Skin epidermis (tissue), 12 donors: ENCODE results near the gene USP48.
"Not testable (repeated sequence)": the region's sequence is repeated elsewhere in the genome, so short reads cannot be mapped to it uniquely, and the experiment has no call there.

Source experiments
- H3K27ac ChIP-seq, 21 experiments: fragments of 200-600 bp; sonication (generic) in 11 of 21; one replicate each; pipeline ENCODE4 v1.5.0; 2020; ENCODE audit warnings: mild to moderate bottlenecking in 3 of 21, inconsistent platforms in 2 of 21, moderate library complexity in 2 of 21
- H3K4me3 ChIP-seq, 7 experiments: fragments of 200-600 bp; sonication (generic) in 2 of 7; one replicate each; pipeline ENCODE4 v1.5.0; 2020; ENCODE audit warnings: inconsistent platforms in 2 of 7, mild to moderate bottlenecking in 2 of 7, moderate library complexity in 1 of 7

Gene USP48

DNA sequence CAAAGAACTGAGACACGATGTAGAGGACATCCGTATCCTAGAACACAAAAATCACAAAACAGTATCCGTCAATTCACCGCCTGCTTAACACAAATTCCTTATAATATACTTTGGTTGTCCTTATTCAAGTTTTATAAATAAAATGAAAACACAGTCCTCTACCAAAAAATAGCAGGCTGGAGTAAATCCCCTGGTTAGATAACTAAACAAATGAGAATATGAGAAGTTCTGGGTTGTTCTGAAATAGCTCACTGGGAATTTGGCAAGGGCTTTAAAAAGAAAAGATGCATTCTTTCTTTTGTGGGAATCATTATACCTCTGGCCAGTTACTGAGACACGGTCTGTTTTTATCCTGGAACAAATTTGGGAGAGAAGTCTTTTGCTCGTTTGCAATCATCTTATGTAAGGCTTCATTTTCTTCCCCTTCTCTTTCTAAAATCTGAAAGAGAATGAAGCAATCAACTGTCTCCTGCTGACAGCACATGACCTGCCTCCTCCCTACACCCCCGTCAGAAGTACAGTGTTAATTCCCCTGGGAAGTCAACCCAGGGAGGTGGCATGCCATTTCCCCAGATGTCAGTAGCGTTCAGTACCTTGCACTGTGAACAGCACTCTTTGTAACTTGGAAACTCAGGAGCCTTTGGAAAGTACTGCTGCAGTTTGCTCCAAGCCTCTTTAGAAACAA lies 76.7 kb downstream of the USP48 start:
- Histone ChIP-seq H3K27ac (peak overlapping the region in 3 of 21 experiments; percentile 15 to 35 (median 35)), H3K4me3 (no peak overlapping the region)

DNA sequence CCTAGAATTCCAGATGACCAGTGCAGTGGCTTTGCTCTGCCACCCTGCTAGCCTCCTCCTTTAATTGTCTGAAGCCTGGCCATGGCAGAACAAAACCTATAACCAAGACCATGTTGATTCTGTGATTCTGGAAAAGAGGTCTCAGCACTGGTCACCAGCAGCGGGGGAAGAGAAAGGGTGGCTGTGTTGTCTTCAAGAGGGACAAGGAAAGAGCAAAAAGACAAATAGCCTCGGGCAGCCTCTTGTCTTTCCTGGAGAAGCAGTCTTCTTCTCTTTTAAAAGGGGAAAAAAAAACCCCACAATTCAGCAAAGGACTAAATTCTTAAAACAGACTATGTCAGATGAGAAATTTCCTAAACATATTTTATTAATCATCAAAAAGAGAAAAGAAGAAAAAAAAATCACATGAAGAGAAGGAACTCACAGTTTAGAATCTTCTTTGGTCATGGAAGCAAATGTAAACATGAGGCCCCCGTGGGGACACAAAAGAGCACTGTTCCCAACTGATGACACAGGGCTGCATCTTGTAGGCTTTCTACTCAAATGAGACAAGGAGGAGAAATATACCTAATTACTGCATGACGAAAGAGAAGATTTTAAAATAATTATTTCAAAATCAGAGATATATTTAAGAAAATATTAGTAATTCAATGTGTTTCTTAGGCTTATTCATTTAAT lies 77.5 kb downstream of the USP48 start:
- Histone ChIP-seq H3K27ac (peak overlapping the region in 2 of 21 experiments; percentile 24 to 27), H3K4me3 (no peak overlapping the region)

DNA sequence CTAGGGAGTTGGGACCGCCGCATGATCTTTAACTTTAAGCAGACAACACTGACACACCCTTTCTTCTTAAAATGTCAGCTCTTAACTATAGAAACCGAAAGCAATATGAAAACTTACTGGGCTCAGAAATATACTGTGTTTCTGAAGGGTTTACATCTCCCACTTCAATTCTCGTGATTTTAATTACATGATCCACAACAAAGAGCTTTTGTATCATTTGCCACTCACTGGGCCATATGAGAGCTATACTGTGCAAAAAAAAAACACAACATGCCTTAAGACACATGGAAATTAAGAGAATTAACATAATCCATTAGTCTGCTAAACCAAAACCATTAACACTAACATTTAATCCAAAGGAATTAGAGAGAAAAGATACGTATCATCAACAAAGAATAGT lies 78.8 kb downstream of the USP48 start:
- H3K27ac ChIP-seq = peak overlapping the region in 2 of 21 experiments; percentile 5 to 10
- H3K4me3 ChIP-seq = no peak overlapping the region

- H3K4me3 ChIP-seq = no peak overlapping the region
- peak overlapping the region in 3 of 21 experiments; percentile 5 to 19 (median 10) for H3K27ac ChIP-seq
Observed at GRCh38 chr1:21703318-21703963, 79.5 kb downstream of the USP48 start.

GRCh38 chr1:21702780-21703179 lies 80.2 kb downstream of the USP48 start:
- H3K4me3 ChIP-seq = no peak overlapping the region
- H3K27ac ChIP-seq = no peak overlapping the region

- Histone ChIP-seq H3K4me3 (no peak overlapping the region), H3K27ac (no peak overlapping the region)
Observed at GRCh38 chr1:21701401-21701800, 81.5 kb downstream of the USP48 start.

GRCh38 chr1:21700094-21700493 lies 82.9 kb downstream of the USP48 start:
- Histone ChIP-seq H3K4me3 (no peak overlapping the region), H3K27ac (no peak overlapping the region)

GRCh38 chr1:21696931-21697330 lies 86.0 kb downstream of the USP48 start:
- H3K27ac ChIP-seq = no peak overlapping the region
- H3K4me3 ChIP-seq = no peak overlapping the region

- Histone ChIP-seq H3K27ac (no peak overlapping the region), H3K4me3 (no peak overlapping the region)
Observed at GRCh38 chr1:21693732-21694131, 89.2 kb downstream of the USP48 start.

GRCh38 chr1:21691739-21692138 lies 91.2 kb downstream of the USP48 start:
- no peak overlapping the region for H3K27ac ChIP-seq
- no peak overlapping the region for H3K4me3 ChIP-seq

GRCh38 chr1:21689661-21690372 lies 93.1 kb downstream of the USP48 start:
- no peak overlapping the region for H3K4me3 ChIP-seq

DNA sequence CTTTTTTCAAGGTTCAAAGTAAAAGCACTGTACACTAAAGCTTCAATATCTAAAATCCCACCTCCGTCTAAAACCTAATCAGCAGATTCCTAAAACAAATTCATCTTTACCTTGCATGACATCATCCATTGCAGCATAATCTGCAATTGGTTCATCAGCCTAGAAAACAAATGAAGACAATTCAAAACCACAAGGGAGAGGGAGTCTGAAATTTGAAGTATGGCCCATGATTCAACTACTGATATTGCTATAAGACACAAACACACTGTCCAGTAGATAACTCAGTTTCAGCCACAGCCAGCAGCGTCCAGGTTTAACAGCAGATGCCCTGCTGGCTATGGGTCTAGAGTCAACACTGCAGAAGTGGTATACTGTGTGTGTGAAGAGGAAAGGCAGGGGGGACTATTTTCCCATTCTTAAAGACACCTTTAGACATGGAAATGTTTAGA lies 95.8 kb downstream of the USP48 start:
- Histone ChIP-seq H3K4me3 (no peak overlapping the region), H3K27ac (no peak overlapping the region)

More at GRCh38 chr1:21689661-21690372, 93.1 kb downstream of the USP48 start:
- H3K27ac ChIP-seq = no peak overlapping the region

DNA sequence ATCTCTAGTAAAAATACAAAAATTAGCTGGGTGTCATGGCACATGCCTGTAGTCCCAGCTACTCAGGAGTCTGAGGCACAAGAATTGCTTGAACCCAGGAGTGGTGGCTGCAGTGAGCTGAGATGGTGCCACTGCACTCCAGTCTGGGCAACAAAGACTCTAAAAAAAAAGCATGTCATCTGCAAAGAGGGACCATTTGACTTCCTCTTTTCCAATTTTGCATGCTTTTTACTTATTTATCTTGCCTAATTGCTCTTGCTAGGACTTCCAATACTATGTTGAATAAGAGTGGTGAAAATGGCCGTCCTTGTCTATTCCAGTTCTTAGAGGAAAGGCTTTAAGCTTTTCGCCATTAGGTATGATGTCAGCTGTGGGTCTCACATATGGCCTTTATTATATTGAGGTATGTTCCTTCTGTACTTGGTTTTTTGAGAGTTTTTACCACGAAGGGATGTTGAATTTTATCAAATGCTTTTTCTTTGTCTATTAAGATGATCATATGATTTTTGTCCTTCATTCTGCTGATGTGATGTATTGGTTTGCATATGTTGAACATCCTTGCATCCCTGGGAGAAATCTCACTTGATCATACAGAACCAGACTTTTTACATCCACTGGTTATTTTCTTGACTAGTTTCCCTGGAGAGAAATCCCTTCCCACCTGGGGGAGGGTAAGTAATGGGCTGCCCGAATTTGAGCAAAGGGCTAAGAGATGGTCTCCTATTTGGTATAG lies 96.8 kb downstream of the USP48 start:
- no peak overlapping the region for H3K27ac ChIP-seq

GRCh38 chr1:21681426-21681825 lies 101.5 kb downstream of the USP48 start:
- no peak overlapping the region for H3K4me3 ChIP-seq
- H3K27ac ChIP-seq = no peak overlapping the region

More for the DNA sequence above, 96.8 kb downstream of the USP48 start:
- H3K4me3 ChIP-seq = no peak overlapping the region

DNA sequence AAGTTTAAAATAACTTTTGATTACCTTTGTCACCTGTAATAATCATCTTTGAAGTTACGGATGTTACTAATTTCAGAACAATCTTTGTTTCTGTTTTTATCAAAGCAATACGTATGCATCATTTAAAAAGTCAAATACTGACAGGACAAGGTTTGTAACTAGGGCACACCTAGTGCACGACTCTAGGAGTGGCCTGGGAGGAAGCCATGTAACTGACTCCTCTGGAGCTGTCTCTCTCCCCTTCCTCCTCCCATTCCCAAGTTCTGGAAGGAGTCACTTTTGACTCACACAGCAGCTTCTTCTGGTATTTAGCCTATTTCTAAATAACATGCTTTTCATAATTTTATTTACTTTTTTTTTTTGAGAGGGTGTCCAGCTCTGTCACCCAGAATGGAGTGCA lies 102.0 kb downstream of the USP48 start:
- no peak overlapping the region for H3K27ac ChIP-seq
- no peak overlapping the region for H3K4me3 ChIP-seq

- no peak overlapping the region for H3K27ac ChIP-seq
Observed at GRCh38 chr1:21680381-21680780, 102.6 kb downstream of the USP48 start.

GRCh38 chr1:21677168-21677567 lies 105.8 kb downstream of the USP48 start:
- Histone ChIP-seq H3K4me3 (no peak overlapping the region), H3K27ac (no peak overlapping the region)

More at GRCh38 chr1:21680381-21680780, 102.6 kb downstream of the USP48 start:
- H3K4me3 ChIP-seq = no peak overlapping the region

- no peak overlapping the region for H3K4me3 ChIP-seq
- no peak overlapping the region for H3K27ac ChIP-seq
Observed at GRCh38 chr1:21674957-21675356, 108.0 kb downstream of the USP48 start.

- not testable (repeated sequence) for H3K4me3 ChIP-seq
- peak overlapping the region in 2 of 21 experiments; percentile 1 to 66 for H3K27ac ChIP-seq
Observed at GRCh38 chr1:21673853-21674252, 109.1 kb downstream of the USP48 start.
